ENCODE measurements around the gene MIER3. TPM values are rescaled to one million over a fixed set of nuclear protein-coding genes. Genes with fewer than 3 reads are reported as not detected.

The MIER3 gene
- total RNA-seq, 1 donor from 2014 or later = 45.5 TPM

DNA sequence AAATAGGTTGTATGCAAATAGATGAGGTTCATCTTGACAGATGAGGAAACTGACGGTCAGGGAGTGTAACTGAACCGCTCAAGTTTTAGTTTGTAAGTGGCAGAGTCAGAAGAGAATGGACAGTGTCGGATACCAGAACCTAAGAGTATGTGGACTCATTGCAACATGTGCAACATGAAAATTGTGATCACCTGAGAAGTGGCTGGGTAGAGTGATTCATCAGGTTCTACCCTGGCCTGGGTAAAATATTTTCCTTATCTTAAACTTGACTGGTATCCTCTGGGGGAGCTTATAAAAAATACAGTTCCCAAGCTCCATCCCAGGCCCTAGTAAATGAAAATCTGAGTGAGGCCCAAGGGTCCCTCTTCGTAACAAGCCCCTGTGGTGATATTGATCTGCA, 35.2 kb upstream of the MIER3 start:
- Mint-ChIP-seq H3K27ac (no peak overlapping the region), H3K36me3 (ENCODE audit: insufficient read depth) (no peaks in the 10 kb centered on the region), H3K4me3 (ENCODE audit: low read depth) (no peak overlapping the region), H3K27me3 (peaks cover 5% of the 10 kb centered on the region), H3K4me1 (ENCODE audit: low read depth) (peaks cover 7% of the 10 kb centered on the region), H3K9me3 (ENCODE audit: low read depth) (no peaks in the 10 kb centered on the region)
- TF ChIP-seq, protein P1, sequence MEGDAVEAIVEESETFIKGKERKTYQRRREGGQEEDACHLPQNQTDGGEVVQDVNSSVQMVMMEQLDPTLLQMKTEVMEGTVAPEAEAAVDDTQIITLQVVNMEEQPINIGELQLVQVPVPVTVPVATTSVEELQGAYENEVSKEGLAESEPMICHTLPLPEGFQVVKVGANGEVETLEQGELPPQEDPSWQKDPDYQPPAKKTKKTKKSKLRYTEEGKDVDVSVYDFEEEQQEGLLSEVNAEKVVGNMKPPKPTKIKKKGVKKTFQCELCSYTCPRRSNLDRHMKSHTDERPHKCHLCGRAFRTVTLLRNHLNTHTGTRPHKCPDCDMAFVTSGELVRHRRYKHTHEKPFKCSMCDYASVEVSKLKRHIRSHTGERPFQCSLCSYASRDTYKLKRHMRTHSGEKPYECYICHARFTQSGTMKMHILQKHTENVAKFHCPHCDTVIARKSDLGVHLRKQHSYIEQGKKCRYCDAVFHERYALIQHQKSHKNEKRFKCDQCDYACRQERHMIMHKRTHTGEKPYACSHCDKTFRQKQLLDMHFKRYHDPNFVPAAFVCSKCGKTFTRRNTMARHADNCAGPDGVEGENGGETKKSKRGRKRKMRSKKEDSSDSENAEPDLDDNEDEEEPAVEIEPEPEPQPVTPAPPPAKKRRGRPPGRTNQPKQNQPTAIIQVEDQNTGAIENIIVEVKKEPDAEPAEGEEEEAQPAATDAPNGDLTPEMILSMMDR (IDR thresholded peaks at IDR 0.05; ENCODE audit: unreplicated experiment) = no peak
- DNase-seq (ENCODE audit: low spot score, unreplicated experiment) = no peak

- Mint-ChIP-seq H3K4me1 (ENCODE audit: low read depth) (peaks cover 7% of the 10 kb centered on the region), H3K4me3 (ENCODE audit: low read depth) (no peak overlapping the region), H3K27me3 (peaks cover 8% of the 10 kb centered on the region), H3K27ac (no peak overlapping the region), H3K36me3 (ENCODE audit: insufficient read depth) (no peaks in the 10 kb centered on the region), H3K9me3 (ENCODE audit: low read depth) (no peaks in the 10 kb centered on the region)
- no peak for DNase-seq (ENCODE audit: low spot score, unreplicated experiment)
- TF ChIP-seq, protein P1 (IDR thresholded peaks at IDR 0.05; ENCODE audit: unreplicated experiment) = no peak
Measured at GRCh38 chr5:56986626-56986947, 34.7 kb upstream of the MIER3 start.

DNA sequence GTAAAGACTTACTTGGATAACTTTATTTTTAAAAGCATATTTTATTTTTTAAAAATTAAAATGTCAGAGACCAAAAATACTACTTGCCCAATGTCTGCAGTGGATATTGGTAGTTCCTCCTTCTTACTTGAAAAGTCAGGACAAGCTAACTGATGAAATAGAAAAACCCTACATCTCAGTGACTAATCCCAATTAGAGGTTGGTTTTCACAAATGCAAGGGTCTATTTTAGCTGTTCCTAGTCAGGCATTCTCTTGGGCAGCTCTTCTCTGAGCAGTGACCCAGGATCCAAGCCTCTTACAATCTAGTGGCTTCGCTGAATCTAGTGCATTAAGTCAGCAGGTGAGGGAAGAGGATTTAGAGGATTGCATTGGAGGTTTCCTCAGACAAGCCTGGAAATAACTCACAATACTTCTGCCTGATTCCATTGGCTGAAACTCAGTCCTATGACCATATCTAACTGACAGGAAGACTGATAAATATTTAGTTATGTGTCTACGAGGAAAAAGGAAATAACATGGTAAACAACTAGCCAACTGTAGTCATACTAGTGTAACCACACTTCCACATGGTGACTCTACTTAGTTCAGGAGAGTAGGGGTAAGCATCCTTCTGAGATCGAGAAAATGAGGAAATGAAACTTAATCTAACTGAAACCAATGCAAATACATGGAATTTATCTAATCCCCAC, 34.2 kb upstream of the MIER3 start:
- no peaks in the 10 kb centered on the region for H3K9me3 Mint-ChIP-seq (ENCODE audit: low read depth)
- H3K4me1 Mint-ChIP-seq (ENCODE audit: low read depth) = peaks cover 7% of the 10 kb centered on the region
- H3K27me3 Mint-ChIP-seq = peaks cover 13% of the 10 kb centered on the region
- no peak overlapping the region for H3K27ac Mint-ChIP-seq
- H3K4me3 Mint-ChIP-seq (ENCODE audit: low read depth) = no peak overlapping the region
- no peaks in the 10 kb centered on the region for H3K36me3 Mint-ChIP-seq (ENCODE audit: insufficient read depth)
- TF ChIP-seq, protein P1 (IDR thresholded peaks at IDR 0.05; ENCODE audit: unreplicated experiment) = no peak
- no peak for DNase-seq (ENCODE audit: low spot score, unreplicated experiment)

GRCh38 chr5:56984445-56984844, 32.5 kb upstream of the MIER3 start:
- Mint-ChIP-seq H3K9me3 (ENCODE audit: low read depth) (peaks cover 5% of the 10 kb centered on the region), H3K4me3 (ENCODE audit: low read depth) (no peak overlapping the region), H3K36me3 (ENCODE audit: insufficient read depth) (no peaks in the 10 kb centered on the region), H3K4me1 (ENCODE audit: low read depth) (peaks cover 7% of the 10 kb centered on the region), H3K27ac (no peak overlapping the region), H3K27me3 (peaks cover 22% of the 10 kb centered on the region)
- TF ChIP-seq, protein P1 (IDR thresholded peaks at IDR 0.05; ENCODE audit: unreplicated experiment) = no peak
- DNase-seq (ENCODE audit: low spot score, unreplicated experiment) = no peak

- H3K27ac Mint-ChIP-seq = no peak overlapping the region
Measured at GRCh38 chr5:56983593-56984361, 31.9 kb upstream of the MIER3 start.

More at GRCh38 chr5:56983593-56984361, 31.9 kb upstream of the MIER3 start:
- Mint-ChIP-seq H3K9me3 (ENCODE audit: low read depth) (peaks cover 5% of the 10 kb centered on the region), H3K4me1 (ENCODE audit: low read depth) (peaks cover 7% of the 10 kb centered on the region), H3K4me3 (ENCODE audit: low read depth) (no peak overlapping the region), H3K27me3 (peaks cover 22% of the 10 kb centered on the region), H3K36me3 (ENCODE audit: insufficient read depth) (no peaks in the 10 kb centered on the region)
- TF ChIP-seq, protein P1 (IDR thresholded peaks at IDR 0.05; ENCODE audit: unreplicated experiment) = no peak
- DNase-seq (ENCODE audit: low spot score, unreplicated experiment) = no peak

Data from progenitor cell of endocrine pancreas (in vitro differentiated cells).